WTC11 (cell line): Measurements from ENCODE around the gene GOLGA6L9.
"Not testable (repeated sequence)": the region's sequence is repeated elsewhere in the genome, so short reads cannot be mapped to it uniquely, and the experiment has no call there.

ENCODE experiments used
- TF ChIP-seq, protein P1 (sequence below): fragments of 250-450 bp; sonication (Bioruptor Pico); conservative IDR thresholded peaks from 2 replicates; pipeline ENCODE4 v1.9.0; 2021; ENCODE audit warnings: mild to moderate bottlenecking
- TF ChIP-seq, protein P2 (sequence below): sonication (generic); formaldehyde crosslinking; IDR thresholded peaks from 2 replicates; pipeline ENCODE4 v1.8.1; 2022; ENCODE audit warnings: mild to moderate bottlenecking, moderate library complexity, missing genetic modification reagents
- TF ChIP-seq, protein P3 (sequence below): sonication (generic); formaldehyde crosslinking; IDR thresholded peaks from 2 replicates; pipeline ENCODE4 v1.8.1; 2022; ENCODE audit warnings: missing genetic modification reagents, borderline replicate concordance
- TF ChIP-seq, protein P4 (sequence below): sonication (generic); formaldehyde crosslinking; conservative IDR thresholded peaks from 2 replicates; pipeline ENCODE4 v1.8.1; 2022; ENCODE audit warnings: mild to moderate bottlenecking, missing genetic modification reagents
- TF ChIP-seq, protein P5 (sequence below): sonication (generic); formaldehyde crosslinking; IDR thresholded peaks from 2 replicates; pipeline ENCODE4 v1.8.0; 2022; ENCODE audit warnings: mild to moderate bottlenecking, missing genetic modification reagents

DNA sequence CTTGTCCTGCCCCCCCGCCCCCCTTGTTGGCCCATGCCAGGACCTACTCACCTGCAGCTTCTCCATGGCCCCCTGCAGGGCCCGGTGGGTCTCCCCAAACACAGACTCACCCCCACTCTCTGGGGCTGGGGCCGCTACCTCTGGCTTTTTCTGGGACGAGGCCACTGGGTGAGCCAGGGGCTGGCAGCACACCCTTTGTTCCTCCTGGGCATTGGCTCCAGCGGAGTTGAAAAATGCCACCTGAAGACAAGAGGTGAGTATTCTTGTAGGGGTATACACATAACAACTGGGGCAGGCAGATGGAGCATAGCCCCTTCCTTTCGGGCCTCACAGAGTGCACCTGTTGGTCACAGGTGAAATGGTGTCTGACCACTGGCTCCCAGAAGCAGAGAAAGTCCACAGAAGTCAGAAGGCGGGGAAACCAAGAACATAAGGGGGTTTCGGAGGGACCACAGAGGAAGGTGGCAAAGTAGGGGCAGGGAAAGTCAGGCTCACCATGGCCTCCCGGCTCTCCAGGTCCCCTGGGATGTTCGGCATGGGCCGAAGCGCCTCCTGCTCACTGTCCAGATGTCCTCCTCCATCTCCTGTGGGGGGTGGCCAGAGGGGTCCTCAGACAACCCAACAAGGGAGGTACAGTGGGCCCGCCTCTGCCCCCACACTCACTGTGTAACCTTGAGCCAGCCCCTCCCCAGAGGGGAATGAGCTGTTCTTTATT, 47.9 kb downstream of the GOLGA6L9 start:
- TF ChIP-seq, protein P1, sequence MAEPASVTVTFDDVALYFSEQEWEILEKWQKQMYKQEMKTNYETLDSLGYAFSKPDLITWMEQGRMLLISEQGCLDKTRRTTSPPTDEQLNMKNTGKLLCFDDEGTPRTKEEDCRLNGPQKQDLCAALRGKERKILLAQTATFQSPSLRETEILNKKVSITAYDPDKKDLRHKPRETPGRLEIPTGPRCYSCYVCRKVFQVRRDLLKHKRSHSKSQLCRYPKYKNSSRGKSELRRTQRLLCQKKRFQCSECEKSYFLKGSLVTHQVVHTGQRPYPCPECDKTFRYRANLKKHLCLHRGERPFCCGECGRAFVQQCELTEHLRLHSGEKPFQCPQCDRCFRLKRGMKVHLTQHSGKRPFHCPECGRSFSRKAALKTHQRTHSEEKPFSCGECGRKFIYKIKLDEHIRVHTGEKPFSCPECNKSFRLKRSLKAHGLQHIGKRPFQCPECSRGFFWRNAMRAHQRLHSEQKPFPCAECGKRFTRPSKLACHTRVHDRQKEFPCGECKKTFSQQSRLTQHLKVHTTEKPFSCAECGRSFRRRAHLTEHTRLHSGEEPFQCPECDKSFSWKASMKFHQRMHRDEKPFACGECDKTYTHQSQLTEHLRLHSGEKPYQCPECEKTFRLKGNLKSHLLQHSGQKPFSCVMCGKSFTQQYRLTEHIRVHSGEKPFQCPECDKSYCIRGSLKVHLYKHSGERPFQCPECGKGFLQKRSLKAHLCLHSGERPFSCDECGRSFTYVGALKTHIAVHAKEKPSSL, result not testable (repeated sequence)
- TF ChIP-seq, protein P2, sequence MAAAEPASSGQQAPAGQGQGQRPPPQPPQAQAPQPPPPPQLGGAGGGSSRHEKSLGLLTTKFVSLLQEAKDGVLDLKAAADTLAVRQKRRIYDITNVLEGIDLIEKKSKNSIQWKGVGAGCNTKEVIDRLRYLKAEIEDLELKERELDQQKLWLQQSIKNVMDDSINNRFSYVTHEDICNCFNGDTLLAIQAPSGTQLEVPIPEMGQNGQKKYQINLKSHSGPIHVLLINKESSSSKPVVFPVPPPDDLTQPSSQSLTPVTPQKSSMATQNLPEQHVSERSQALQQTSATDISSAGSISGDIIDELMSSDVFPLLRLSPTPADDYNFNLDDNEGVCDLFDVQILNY (CRISPR knock-in tag), result not testable (repeated sequence)
- TF ChIP-seq, protein P3, sequence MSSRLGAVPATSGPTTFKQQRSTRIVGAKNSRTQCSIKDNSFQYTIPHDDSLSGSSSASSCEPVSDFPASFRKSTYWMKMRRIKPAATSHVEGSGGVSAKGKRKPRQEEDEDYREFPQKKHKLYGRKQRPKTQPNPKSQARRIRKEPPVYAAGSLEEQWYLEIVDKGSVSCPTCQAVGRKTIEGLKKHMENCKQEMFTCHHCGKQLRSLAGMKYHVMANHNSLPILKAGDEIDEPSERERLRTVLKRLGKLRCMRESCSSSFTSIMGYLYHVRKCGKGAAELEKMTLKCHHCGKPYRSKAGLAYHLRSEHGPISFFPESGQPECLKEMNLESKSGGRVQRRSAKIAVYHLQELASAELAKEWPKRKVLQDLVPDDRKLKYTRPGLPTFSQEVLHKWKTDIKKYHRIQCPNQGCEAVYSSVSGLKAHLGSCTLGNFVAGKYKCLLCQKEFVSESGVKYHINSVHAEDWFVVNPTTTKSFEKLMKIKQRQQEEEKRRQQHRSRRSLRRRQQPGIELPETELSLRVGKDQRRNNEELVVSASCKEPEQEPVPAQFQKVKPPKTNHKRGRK, result not testable (repeated sequence)
- TF ChIP-seq, protein P4, sequence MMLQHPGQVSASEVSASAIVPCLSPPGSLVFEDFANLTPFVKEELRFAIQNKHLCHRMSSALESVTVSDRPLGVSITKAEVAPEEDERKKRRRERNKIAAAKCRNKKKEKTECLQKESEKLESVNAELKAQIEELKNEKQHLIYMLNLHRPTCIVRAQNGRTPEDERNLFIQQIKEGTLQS (CRISPR knock-in tag), result not testable (repeated sequence)
- TF ChIP-seq, protein P5, sequence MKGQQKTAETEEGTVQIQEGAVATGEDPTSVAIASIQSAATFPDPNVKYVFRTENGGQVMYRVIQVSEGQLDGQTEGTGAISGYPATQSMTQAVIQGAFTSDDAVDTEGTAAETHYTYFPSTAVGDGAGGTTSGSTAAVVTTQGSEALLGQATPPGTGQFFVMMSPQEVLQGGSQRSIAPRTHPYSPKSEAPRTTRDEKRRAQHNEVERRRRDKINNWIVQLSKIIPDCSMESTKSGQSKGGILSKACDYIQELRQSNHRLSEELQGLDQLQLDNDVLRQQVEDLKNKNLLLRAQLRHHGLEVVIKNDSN, result not testable (repeated sequence)
